HG03175 (cell line): Measurements from ENCODE around the gene OR4M2.
"Not testable (repeated sequence)": the region's sequence is repeated elsewhere in the genome, so short reads cannot be mapped to it uniquely, and the experiment has no call there.

Experiments used
- ATAC-seq: cut with Tn5 transposase; IDR thresholded peaks from one replicate; pipeline ENCODE4 v1.9.1; 2021; ENCODE audit warnings: mild to moderate bottlenecking, moderate library complexity; ENCODE audit not compliant: unreplicated experiment

OR4M2 gene, protein sequence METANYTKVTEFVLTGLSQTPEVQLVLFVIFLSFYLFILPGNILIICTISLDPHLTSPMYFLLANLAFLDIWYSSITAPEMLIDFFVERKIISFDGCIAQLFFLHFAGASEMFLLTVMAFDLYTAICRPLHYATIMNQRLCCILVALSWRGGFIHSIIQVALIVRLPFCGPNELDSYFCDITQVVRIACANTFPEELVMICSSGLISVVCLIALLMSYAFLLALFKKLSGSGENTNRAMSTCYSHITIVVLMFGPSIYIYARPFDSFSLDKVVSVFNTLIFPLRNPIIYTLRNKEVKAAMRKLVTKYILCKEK

DNA sequence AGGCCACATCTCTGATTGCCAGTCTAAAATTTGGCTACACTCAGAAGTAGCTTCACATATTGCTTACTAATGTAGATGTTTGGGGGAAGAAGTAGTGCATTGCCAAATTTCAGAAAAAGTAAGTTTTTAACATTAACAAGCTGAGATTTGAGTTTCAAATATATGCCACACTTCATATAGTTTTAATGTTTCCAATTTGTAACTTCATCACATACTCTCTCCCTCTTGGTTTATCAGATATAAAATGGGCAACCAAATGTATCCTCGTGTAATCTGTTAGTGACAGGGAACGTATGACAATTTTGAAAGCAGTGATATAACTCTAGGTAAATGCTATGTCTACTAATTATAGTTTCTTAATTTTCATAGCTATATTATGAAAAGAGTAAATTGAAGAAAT, at the start of gene OR4M2:
TSS of gene OR4M2 (plus strand) at position 301 of the 400 bp plus-strand sequence. CDS start at position 399, 98 bp downstream.
- not testable (repeated sequence) for ATAC-seq

DNA sequence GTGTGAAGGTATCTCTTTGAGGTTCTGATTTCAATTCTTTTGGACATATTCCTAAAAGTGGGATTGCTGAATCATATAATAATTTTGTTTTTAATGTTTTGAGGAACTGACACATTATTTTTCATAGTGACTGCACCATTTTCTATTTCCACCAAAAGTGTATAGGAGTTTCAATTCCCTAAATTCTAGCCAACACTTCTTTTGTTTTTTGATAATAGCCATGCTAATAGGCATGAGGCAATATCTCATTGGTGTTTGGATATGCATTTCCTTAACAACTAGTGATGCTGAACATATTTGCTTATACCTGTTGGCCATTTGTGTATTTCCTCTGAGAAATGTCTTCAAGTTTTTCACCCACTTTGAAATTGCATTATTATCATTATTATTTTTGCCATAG, 11.1 kb upstream of the OR4M2 start:
- not testable (repeated sequence) for ATAC-seq

DNA sequence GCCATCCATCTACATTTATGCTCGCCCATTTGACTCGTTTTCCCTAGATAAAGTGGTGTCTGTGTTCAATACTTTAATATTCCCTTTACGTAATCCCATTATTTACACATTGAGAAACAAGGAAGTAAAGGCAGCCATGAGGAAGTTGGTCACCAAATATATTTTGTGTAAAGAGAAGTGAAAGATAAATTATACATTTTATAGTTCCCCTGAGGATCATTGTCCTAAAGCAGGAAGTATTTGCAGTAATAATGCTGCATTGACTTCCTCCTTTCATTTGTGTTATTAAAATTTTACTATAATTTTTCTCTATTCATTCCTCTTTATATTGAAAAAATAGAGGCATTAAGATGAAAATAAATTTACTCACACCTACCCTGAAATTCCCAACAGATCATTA, 1.1 kb downstream of the OR4M2 start:
- ATAC-seq: not testable (repeated sequence)

DNA sequence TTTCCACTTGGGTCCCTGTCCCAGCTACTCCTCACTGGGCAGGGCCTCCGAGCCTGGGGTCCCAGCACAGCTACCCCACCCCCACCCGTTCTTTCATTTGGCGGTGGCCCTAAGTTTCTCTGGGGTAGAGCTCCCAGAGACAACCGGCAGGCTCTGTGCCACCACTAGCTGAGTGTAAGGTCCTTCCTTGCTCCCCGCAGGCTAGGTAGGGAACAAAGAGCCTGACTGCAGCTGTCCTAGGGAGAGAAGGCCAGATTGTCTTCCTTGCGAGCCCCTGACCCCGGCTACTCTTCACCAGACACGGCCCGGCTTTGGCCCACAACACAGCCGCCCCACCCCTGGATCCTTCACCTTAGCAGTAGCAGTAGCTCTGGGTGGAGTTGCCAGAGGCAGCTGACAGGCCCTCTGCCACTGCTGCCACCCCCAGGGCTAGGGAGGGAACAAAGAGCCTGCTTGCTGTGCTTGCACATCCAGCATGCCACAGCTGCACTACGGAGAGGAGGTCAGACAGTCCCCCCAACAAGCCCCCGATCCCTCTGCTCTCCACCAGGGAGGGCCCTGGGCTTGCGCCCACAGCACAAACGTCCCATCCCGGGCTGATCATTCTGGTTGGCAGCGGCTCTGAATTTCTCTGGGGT, 18.4 kb downstream of the OR4M2 start:
- ATAC-seq: peak; percentile 38

DNA sequence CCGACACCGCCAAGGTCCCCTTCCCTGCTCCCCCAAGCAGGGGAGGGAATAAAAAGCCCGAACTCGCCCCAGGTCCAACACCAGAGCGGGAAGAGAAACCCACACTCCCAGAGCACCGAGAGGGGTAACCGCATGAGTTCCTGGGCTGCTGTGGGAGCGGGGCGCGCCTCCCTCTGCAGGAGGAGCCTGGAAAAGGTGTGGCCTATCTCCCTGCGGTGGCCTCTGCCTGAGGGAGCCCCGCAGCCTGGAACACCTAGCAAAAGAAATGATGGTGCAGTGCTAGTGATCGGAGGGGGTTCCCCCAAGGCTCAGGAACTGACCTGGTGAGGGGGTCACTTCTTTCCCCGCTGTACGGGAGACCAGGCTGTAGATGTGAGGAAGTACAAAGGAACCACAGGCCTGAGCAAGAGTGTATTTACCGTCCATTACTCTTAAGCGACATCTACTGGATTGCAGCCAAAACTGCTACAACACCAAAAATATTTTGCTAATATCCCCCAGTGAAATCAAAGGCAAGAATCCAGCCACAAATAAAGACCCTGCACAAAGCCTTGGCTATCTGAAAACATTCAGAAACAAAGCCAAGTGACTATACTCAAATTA, 19.1 kb downstream of the OR4M2 start:
- ATAC-seq: peak; percentile 86

DNA sequence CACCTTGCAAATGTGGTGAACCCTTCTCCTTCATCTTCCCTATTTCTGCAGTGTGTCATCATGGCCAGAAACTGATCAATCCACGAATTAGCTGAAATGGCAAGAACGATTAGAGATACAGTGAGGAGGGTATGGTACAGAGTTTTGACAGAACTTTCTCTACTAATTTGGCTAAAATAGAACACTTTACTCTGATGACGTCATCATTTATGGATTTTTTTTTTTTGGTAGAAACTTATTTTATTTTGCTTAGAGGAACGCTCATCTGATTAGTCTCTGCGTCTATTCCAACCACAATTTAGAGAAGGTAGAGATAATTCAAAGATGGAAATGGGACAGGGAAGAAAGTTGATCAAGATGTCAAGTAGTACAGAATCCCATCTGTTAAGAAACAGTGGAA, 41.7 kb downstream of the OR4M2 start:
- not testable (repeated sequence) for ATAC-seq
